Vagina (tissue), 2 donors: ENCODE results near the gene TMEM14C.

Source experiments
- CTCF ChIP-seq, 3 experiments: fragments of 450-650 bp in 2 of 3; fragments of 200-600 bp in 1 of 3; sonication (generic) in 1 of 3; IDR thresholded peaks; one replicate each; pipeline ENCODE4 v1.5.1; 2017 to 2019; ENCODE audit warnings: antibody characterized with exemption in 3 of 3, mild to moderate bottlenecking in 2 of 3, moderate library complexity in 2 of 3
- POLR2A ChIP-seq, 2 donors: fragments of 450-650 bp; IDR thresholded peaks; one replicate each; pipeline ENCODE4 v1.6.1; 2017; ENCODE audit warnings: antibody characterized with exemption in 2 of 2, mild to moderate bottlenecking in 2 of 2, moderate library complexity in 2 of 2

- TF ChIP-seq CTCF (IDR thresholded peaks at IDR 0.05), result no peak
- TF ChIP-seq POLR2A (IDR thresholded peaks at IDR 0.05), result no peak
These were observed 29.8 kb upstream of the TMEM14C start for GRCh38 chr6:10692965-10693538.
